ENCODE measurements around the gene RANGAP1. TPM values are rescaled to one million over a fixed set of nuclear protein-coding genes. Genes with fewer than 3 reads are reported as not detected.
A peak's percentile ranks its signal among the peaks of the same experiment; 100 is the strongest.

The RANGAP1 gene
- total and polyA plus RNA-seq, 2 of the 13 experiments (the other 11 are each of a cell fraction or from before 2014, with no cell fraction given): 51.8 to 83.9 TPM

- intact Hi-C loops (cut with micrococcal nuclease; ENCODE audit: unreplicated experiment): loop anchor here (1.0 to 10.0 kb wide), 2 partner anchors 14 to 64 kb away; partner anchors contain the start of gene RANGAP1
- 0 out of 2 replicates have a peak, but pooled peaks have one; percentile 6 for TF ChIP-seq ZNF280D (CRISPR knock-in tag; IDR thresholded peaks at IDR 0.05)
- TF ChIP-seq ZNF546 (CRISPR knock-in tag; conservative IDR thresholded peaks at IDR 0.05): no peak
- TF ChIP-seq ZNF124 (CRISPR knock-in tag; IDR thresholded peaks at IDR 0.05): no peak
- no peak for TF ChIP-seq LCORL (IDR thresholded peaks at IDR 0.05)
- TF ChIP-seq LCORL (CRISPR knock-in tag; IDR thresholded peaks at IDR 0.05): 0 out of 2 replicates have a peak, but pooled peaks have one; percentile 7
- TF ChIP-seq CREM (IDR thresholded peaks at IDR 0.05): no peak
- TF ChIP-seq CREM (CRISPR knock-in tag; IDR thresholded peaks at IDR 0.05): no peak
- 0 out of 2 replicates have a peak, but pooled peaks have one; percentile 7 for TF ChIP-seq SP4 (CRISPR knock-in tag; IDR thresholded peaks at IDR 0.05)
- TF ChIP-seq, protein P1, sequence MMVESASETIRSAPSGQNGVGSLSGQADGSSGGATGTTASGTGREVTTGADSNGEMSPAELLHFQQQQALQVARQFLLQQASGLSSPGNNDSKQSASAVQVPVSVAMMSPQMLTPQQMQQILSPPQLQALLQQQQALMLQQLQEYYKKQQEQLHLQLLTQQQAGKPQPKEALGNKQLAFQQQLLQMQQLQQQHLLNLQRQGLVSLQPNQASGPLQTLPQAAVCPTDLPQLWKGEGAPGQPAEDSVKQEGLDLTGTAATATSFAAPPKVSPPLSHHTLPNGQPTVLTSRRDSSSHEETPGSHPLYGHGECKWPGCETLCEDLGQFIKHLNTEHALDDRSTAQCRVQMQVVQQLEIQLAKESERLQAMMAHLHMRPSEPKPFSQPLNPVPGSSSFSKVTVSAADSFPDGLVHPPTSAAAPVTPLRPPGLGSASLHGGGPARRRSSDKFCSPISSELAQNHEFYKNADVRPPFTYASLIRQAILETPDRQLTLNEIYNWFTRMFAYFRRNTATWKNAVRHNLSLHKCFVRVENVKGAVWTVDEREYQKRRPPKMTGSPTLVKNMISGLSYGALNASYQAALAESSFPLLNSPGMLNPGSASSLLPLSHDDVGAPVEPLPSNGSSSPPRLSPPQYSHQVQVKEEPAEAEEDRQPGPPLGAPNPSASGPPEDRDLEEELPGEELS (CRISPR knock-in tag; IDR thresholded peaks at IDR 0.05): no peak
- TF ChIP-seq KAT7 (CRISPR knock-in tag; IDR thresholded peaks at IDR 0.05; ENCODE audit: borderline replicate concordance): no peak
- no peaks in the 10 kb centered on the region; the same call in 1 of the 2 replicates for H4K20me1 ChIP-seq (ENCODE audit: insufficient read depth, low read length)
- DNase-seq (ENCODE audit: low spot score) (no peak), ATAC-seq (no peak), FAIRE-seq (no peak)
- H3K27me3 ChIP-seq (ENCODE audit: control insufficient read depth in 1 of 2, insufficient read depth in 2 of 2, low read length in 2 of 2): no peaks in the 10 kb centered on the region
- peaks cover 41% of the 10 kb centered on the region for H3K79me2 ChIP-seq (ENCODE audit: insufficient read depth, low read length)
- peaks cover 55% of the 10 kb centered on the region for H3K4me1 ChIP-seq (ENCODE audit: insufficient read depth, low read length)
- ChIA-PET CTCF (ENCODE audit: low intra/inter-chr PET ratio, low total read pairs) (no interaction called here), POLR2A (interaction anchor here (3.6 to 6.7 kb wide), 2 partner anchors 14 to 80 kb away, joined by 21 to 47 read pairs; partner anchors contain the start of genes RANGAP1 and TEF)
- H3K9ac ChIP-seq (ENCODE audit: insufficient read depth, low read depth, low read length): peak overlapping the region; percentile 93; the same call in 1 of the 2 replicates
- H2AFZ ChIP-seq (ENCODE audit: low read length): peak overlapping the region; percentile 65
- peak overlapping the region; percentile 93 for H3K4me2 ChIP-seq (ENCODE audit: low read depth, low read length)
- no peak overlapping the region for H3K27ac ChIP-seq (ENCODE audit: extremely low read length, insufficient read depth, low read length)
- 65% methylated on average over 7 of the region's 7 CpGs for WGBS (ENCODE audit: low lambda C conversion rate)
- no peaks in the 10 kb centered on the region for H3K9me3 ChIP-seq (ENCODE audit: low read length)
- in situ Hi-C loops (cut with HindIII; ENCODE audit: extremely low pct_ligation_motif_present, low pct_unique_long_range_greater_than_20kb): no loop called here
- H3K36me3 ChIP-seq (replicated peaks in 1 of 2; ENCODE audit: control insufficient read depth in 1 of 2, insufficient read depth in 2 of 2, low read length in 2 of 2): 0 out of 5 replicates have a peak, but pooled peaks cover 0 to 6% of the 10 kb centered on the region in 2 experiments
- peak overlapping the region; percentile 88 to 98 (median 93) for H3K4me3 ChIP-seq (replicated peaks in 1 of 3; ENCODE audit: insufficient read depth in 1 of 3, low read depth in 2 of 3, low read length in 3 of 3)
- no TSS peak for BruUV-seq (replicated peaks)
Observed at GRCh38 chr22:41300661-41301060, 14.7 kb upstream of the RANGAP1 start.
